HL-60 (cell line): ENCODE results near the gene LARP6.

Experiments
- DNase-seq, 2 experiments: peaks; one replicate each; pipeline ENCODE4 v3.0.0-alpha.2; 2010 to 2020; ENCODE audit warnings: low read depth in 1 of 2, low spot score in 1 of 2
- H3K27ac ChIP-seq: fragments of 250-450 bp; sonication (Bioruptor Pico); replicated peaks from 2 replicates; pipeline ENCODE4 v1.5.1; 2020; ENCODE audit warnings: mild to moderate bottlenecking, moderate library complexity
- H3K27me3 ChIP-seq: fragments of 250-450 bp; sonication (Bioruptor Pico); 2 replicates; pipeline ENCODE4 v1.5.1; 2021; ENCODE audit warnings: mild to moderate bottlenecking, moderate library complexity; ENCODE audit not compliant: insufficient read depth, poor library complexity, severe bottlenecking
- H3K4me3 ChIP-seq: replicated peaks from 2 replicates; pipeline ENCODE4 v1.5.1; 2011; ENCODE audit warnings: mild to moderate bottlenecking, control low read depth, low read length; ENCODE audit not compliant: insufficient read depth
- CTCF ChIP-seq: IDR thresholded peaks from one replicate; pipeline ENCODE4 v1.5.1; 2011; ENCODE audit warnings: low read length, control low read depth, inconsistent platforms; ENCODE audit not compliant: insufficient read depth
- GABPA ChIP-seq: IDR thresholded peaks from 2 replicates; pipeline ENCODE4 v1.6.1; 2012; ENCODE audit warnings: low read depth
- POLR2AphosphoS5 ChIP-seq: IDR thresholded peaks from 2 replicates; pipeline ENCODE4 v1.6.1; 2012; ENCODE audit warnings: low read depth
- REST ChIP-seq: IDR thresholded peaks from 2 replicates; pipeline ENCODE4 v1.6.1; 2012; ENCODE audit warnings: low read depth; ENCODE audit not compliant: insufficient replicate concordance
- SPI1 ChIP-seq: IDR thresholded peaks from 2 replicates; pipeline ENCODE4 v1.6.1; 2012; ENCODE audit warnings: low read depth, mild to moderate bottlenecking, borderline replicate concordance

LARP6 gene

GRCh38 chr15:70854666-70854976, 664 bp upstream of the LARP6 start:
- Histone ChIP-seq H3K27me3 (peaks cover 52% of the 10 kb centered on the region), H3K27ac (no peak overlapping the region), H3K4me3 (no peak overlapping the region)
- no peak for TF ChIP-seq REST
- TF ChIP-seq SPI1 = no peak
- no peak for TF ChIP-seq POLR2AphosphoS5
- no peak for TF ChIP-seq GABPA
- TF ChIP-seq CTCF = no peak
- DNase-seq = no peak

GRCh38 chr15:70853318-70853972, 512 bp downstream of the LARP6 start:
- no peak overlapping the region for H3K27ac ChIP-seq
- H3K27me3 ChIP-seq = peaks cover 56% of the 10 kb centered on the region
- TF ChIP-seq CTCF = no peak
- TF ChIP-seq SPI1 = no peak
- no peak for TF ChIP-seq REST
- TF ChIP-seq POLR2AphosphoS5 = no peak
- no peak for TF ChIP-seq GABPA
- H3K4me3 ChIP-seq = no peak overlapping the region
- DNase-seq = no peak

GRCh38 chr15:70852501-70853317, 1.2 kb downstream of the LARP6 start:
- TF ChIP-seq POLR2AphosphoS5 = no peak
- TF ChIP-seq CTCF = no peak
- TF ChIP-seq REST = no peak
- TF ChIP-seq SPI1 = no peak
- TF ChIP-seq GABPA = no peak
- H3K27ac ChIP-seq = no peak overlapping the region
- H3K27me3 ChIP-seq = peaks cover 56% of the 10 kb centered on the region
- no peak for DNase-seq
- no peak overlapping the region for H3K4me3 ChIP-seq
